HG03025 (cell line): ENCODE data around the gene NUP62.

ENCODE experiments used
- ATAC-seq: cut with Tn5 transposase; IDR thresholded peaks from one replicate; pipeline ENCODE4 v1.9.1; 2021; ENCODE audit warnings: mild to moderate bottlenecking, moderate library complexity; ENCODE audit not compliant: unreplicated experiment, low FRiP score

NUP62 gene

GRCh38 chr19:49872245-49873128 lies 56.8 kb downstream of the NUP62 start:
- ATAC-seq = no peak

GRCh38 chr19:49871349-49871985 lies 57.8 kb downstream of the NUP62 start:
- ATAC-seq = no peak

GRCh38 chr19:49870309-49870901 lies 58.9 kb downstream of the NUP62 start:
- no peak for ATAC-seq

- ATAC-seq = peak; percentile 54
These were observed 59.6 kb downstream of the NUP62 start for GRCh38 chr19:49869484-49870308.

- no peak for ATAC-seq
These were observed 60.3 kb downstream of the NUP62 start for GRCh38 chr19:49869009-49869483.

GRCh38 chr19:49866933-49867782 lies 62.1 kb downstream of the NUP62 start, which contains the start of gene PNKP:
PNKP (minus strand) TSS chr19:49867576; CDS start chr19:49867204, 372 bp downstream.
- no peak for ATAC-seq

GRCh38 chr19:49864890-49865289 lies 64.4 kb downstream of the NUP62 start:
- no peak for ATAC-seq

GRCh38 chr19:49863935-49864320 lies 65.4 kb downstream of the NUP62 start:
- ATAC-seq = no peak

- no peak for ATAC-seq
These were observed 65.9 kb downstream of the NUP62 start for GRCh38 chr19:49863254-49863934.

GRCh38 chr19:49862391-49863253 lies 66.7 kb downstream of the NUP62 start:
- ATAC-seq = no peak

- ATAC-seq = no peak
These were observed 67.5 kb downstream of the NUP62 start for GRCh38 chr19:49861541-49862378.

- ATAC-seq = no peak
These were observed 68.2 kb downstream of the NUP62 start for GRCh38 chr19:49861107-49861506.

- ATAC-seq = no peak
These were observed 68.8 kb downstream of the NUP62 start for GRCh38 chr19:49860336-49861102.

GRCh38 chr19:49859682-49860335 lies 69.5 kb downstream of the NUP62 start:
- no peak for ATAC-seq

GRCh38 chr19:49858088-49858985 lies 71.0 kb downstream of the NUP62 start:
- ATAC-seq = no peak
